Mesendoderm (in vitro differentiated cells): ENCODE data around the gene P3H2.
A peak's percentile ranks its signal among the peaks of the same experiment; 100 is the strongest.

Experiments used
- DNase-seq: peaks from one replicate; pipeline ENCODE4 v3.0.0; 2013
- H2AK5ac ChIP-seq: 2 replicates; pipeline ENCODE4 v1.6.1; 2013; ENCODE audit warnings: low read length, inconsistent platforms
- H2BK120ac ChIP-seq: 2 replicates; pipeline ENCODE4 v1.6.1; 2013; ENCODE audit warnings: low read depth, mild to moderate bottlenecking, low read length, moderate library complexity, mixed read lengths
- H2BK15ac ChIP-seq: replicated peaks from 2 replicates; pipeline ENCODE4 v1.6.1; 2013; ENCODE audit warnings: low read depth, mild to moderate bottlenecking, moderate library complexity
- H2BK5ac ChIP-seq: 2 replicates; pipeline ENCODE4 v1.6.1; 2013; ENCODE audit warnings: low read length, inconsistent platforms
- H3K18ac ChIP-seq: 2 replicates; pipeline ENCODE4 v1.6.1; 2013; ENCODE audit warnings: mild to moderate bottlenecking, low read length, mixed read lengths
- H3K23ac ChIP-seq: one replicate; pipeline ENCODE4 v1.6.1; 2013; ENCODE audit warnings: low read length
- H3K27ac ChIP-seq: 2 replicates; pipeline ENCODE4 v1.5.1; 2013; ENCODE audit warnings: low read depth, mild to moderate bottlenecking, inconsistent platforms, low read length, moderate library complexity
- H3K27me3 ChIP-seq: 2 replicates; pipeline ENCODE4 v1.6.1; 2013; ENCODE audit warnings: low read length, control low read depth, mild to moderate bottlenecking, inconsistent platforms; ENCODE audit not compliant: insufficient read depth, poor library complexity
- H3K36me3 ChIP-seq: 2 replicates; pipeline ENCODE4 v1.6.1; 2013; ENCODE audit warnings: low read length, inconsistent platforms; ENCODE audit not compliant: control insufficient read depth, insufficient read depth
- H3K4ac ChIP-seq: one replicate; pipeline ENCODE4 v1.6.1; 2013; ENCODE audit warnings: low read depth, mild to moderate bottlenecking, low read length, moderate library complexity
- H3K4me1 ChIP-seq: 2 replicates; pipeline ENCODE4 v1.6.1; 2013; ENCODE audit warnings: low read depth, low read length, inconsistent platforms; ENCODE audit not compliant: control insufficient read depth
- H3K4me2 ChIP-seq: 2 replicates; pipeline ENCODE4 v1.6.1; 2013; ENCODE audit warnings: low read length
- H3K4me3 ChIP-seq: 2 replicates; pipeline ENCODE4 v1.5.1; 2013; ENCODE audit warnings: mild to moderate bottlenecking, low read length
- H3K56ac ChIP-seq: one replicate; pipeline ENCODE4 v1.6.1; 2013; ENCODE audit warnings: low read length
- H3K79me1 ChIP-seq: 2 replicates; pipeline ENCODE4 v1.6.1; 2013; ENCODE audit warnings: low read length, inconsistent platforms
- H3K79me2 ChIP-seq: 2 replicates; pipeline ENCODE4 v1.6.1; 2013; ENCODE audit warnings: mild to moderate bottlenecking, low read length; ENCODE audit not compliant: control insufficient read depth, insufficient read depth
- H3K9ac ChIP-seq: 2 replicates; pipeline ENCODE4 v1.6.1; 2013; ENCODE audit warnings: low read length, inconsistent platforms
- H4K5ac ChIP-seq: one replicate; pipeline ENCODE4 v1.6.1; 2013; ENCODE audit warnings: low read length
- H4K8ac ChIP-seq: one replicate; pipeline ENCODE4 v1.6.1; 2013; ENCODE audit warnings: low read depth, mild to moderate bottlenecking, control low read depth, low read length, moderate library complexity
- WGBS: extraction: QIAGEN DNeasy Blood & Tissue Kit; methylation state at CpG from one replicate; pipeline ENCODE4 v1.1.7; 2013; ENCODE audit warnings: low lambda C conversion rate, missing lambda C conversion rate; ENCODE audit not compliant: insufficient coverage; ENCODE audit errors: extremely low coverage; 5-methylcytosine and 5-hydroxymethylcytosine counted together

The P3H2 gene

GRCh38 chr3:189975391-189975990, 145.2 kb downstream of the P3H2 start:
- Histone ChIP-seq H2BK15ac (no peak overlapping the region), H3K4me1 (no peaks in the 10 kb centered on the region), H2BK120ac (no peak overlapping the region), H3K79me2 (no peaks in the 10 kb centered on the region), H3K4ac (no peak overlapping the region), H4K8ac (no peak overlapping the region), H3K4me2 (no peak overlapping the region), H3K27ac (no peak overlapping the region), H3K27me3 (no peaks in the 10 kb centered on the region), H3K18ac (no peak overlapping the region), H3K4me3 (no peak overlapping the region), H3K36me3 (peaks cover 6% of the 10 kb centered on the region), H3K56ac (no peak overlapping the region), H3K9ac (no peak overlapping the region), H3K23ac (no peak overlapping the region), H2AK5ac (no peak overlapping the region), H2BK5ac (no peak overlapping the region), H4K5ac (no peak overlapping the region), H3K79me1 (no peaks in the 10 kb centered on the region)
- DNase-seq = no peak
- WGBS = no CpG with 5 or more reads among the region's 4 CpGs

GRCh38 chr3:189974359-189974758, 146.3 kb downstream of the P3H2 start:
- DNase-seq = no peak
- Histone ChIP-seq H2BK5ac (no peak overlapping the region), H2BK15ac (no peak overlapping the region), H4K5ac (no peak overlapping the region), H3K27ac (no peak overlapping the region), H2AK5ac (no peak overlapping the region), H3K79me2 (no peaks in the 10 kb centered on the region), H3K9ac (no peak overlapping the region), H3K4me2 (no peak overlapping the region), H3K4me1 (no peaks in the 10 kb centered on the region), H4K8ac (no peak overlapping the region), H3K36me3 (peaks cover 9% of the 10 kb centered on the region), H3K23ac (no peak overlapping the region), H3K27me3 (no peaks in the 10 kb centered on the region), H3K4ac (no peak overlapping the region), H3K79me1 (no peaks in the 10 kb centered on the region), H3K4me3 (no peak overlapping the region), H3K56ac (no peak overlapping the region), H3K18ac (no peak overlapping the region), H2BK120ac (no peak overlapping the region)
- no CpG with 5 or more reads among the region's 12 CpGs for WGBS

DNA sequence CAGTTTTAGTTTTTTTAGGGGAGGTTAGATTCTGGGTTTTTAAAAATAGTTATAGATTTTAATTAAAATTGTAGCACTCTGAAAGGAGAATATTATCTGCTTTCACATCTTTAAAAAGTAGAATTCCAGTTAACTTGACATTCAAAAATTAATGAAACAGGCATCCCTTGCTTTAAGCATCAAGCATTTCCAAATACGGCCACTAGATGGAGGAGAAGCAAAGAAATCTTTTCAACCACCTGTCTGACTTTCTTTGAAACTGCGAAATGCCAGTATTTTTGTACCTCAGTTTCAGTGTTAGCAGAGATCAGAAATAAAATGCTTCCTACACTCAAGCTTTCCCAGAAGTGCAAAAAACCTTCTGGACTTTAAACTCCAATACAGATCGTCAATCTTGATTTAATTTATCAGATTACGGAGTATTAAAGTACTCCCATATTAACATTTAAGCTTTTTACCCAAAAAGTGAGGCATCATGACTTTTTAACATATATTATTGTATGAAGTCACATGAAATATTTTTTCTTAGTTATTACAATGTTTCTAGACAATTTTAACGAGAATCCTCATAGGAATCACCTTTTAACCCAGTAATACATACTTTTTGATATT, 153.3 kb downstream of the P3H2 start:
- Histone ChIP-seq H3K79me2 (no peaks in the 10 kb centered on the region), H3K23ac (no peak overlapping the region), H3K9ac (no peak overlapping the region), H3K36me3 (peaks cover 7% of the 10 kb centered on the region), H3K4me2 (no peak overlapping the region), H3K27ac (no peak overlapping the region), H3K4ac (no peak overlapping the region), H2AK5ac (no peak overlapping the region), H4K5ac (no peak overlapping the region), H4K8ac (no peak overlapping the region), H3K4me1 (no peaks in the 10 kb centered on the region), H3K18ac (no peak overlapping the region), H3K4me3 (no peak overlapping the region), H3K79me1 (no peaks in the 10 kb centered on the region), H3K27me3 (no peaks in the 10 kb centered on the region), H3K56ac (no peak overlapping the region), H2BK15ac (no peak overlapping the region), H2BK5ac (no peak overlapping the region), H2BK120ac (no peak overlapping the region)
- peak; percentile 57 for DNase-seq
- no CpG with 5 or more reads among the region's 5 CpGs for WGBS

DNA sequence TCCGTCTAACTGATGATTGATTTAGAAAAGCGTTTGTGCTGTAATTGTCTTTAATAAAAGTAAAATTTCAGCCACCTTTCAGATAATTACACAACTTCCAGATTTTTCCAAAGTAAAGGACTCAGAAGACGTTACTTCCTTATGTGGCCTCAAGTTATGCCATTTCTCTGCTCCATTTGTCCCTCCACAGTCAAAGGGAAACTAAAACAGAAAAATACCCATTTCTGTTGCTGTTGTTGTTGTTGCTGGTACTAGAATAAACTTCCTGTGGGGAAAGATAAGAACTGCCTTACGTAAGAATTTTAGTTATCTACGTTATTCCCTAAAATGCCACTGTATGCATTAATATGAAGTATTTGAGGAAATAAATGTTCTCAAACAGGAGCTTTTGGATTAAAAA, 153.9 kb downstream of the P3H2 start:
- H2BK5ac ChIP-seq = no peak overlapping the region
- H4K5ac ChIP-seq = no peak overlapping the region
- H3K79me1 ChIP-seq = no peaks in the 10 kb centered on the region
- H2BK15ac ChIP-seq = no peak overlapping the region
- H3K18ac ChIP-seq = no peak overlapping the region
- H3K4me1 ChIP-seq = no peaks in the 10 kb centered on the region
- no peak overlapping the region for H3K4me3 ChIP-seq
- H3K9ac ChIP-seq = no peak overlapping the region
- no peak overlapping the region for H4K8ac ChIP-seq
- H3K36me3 ChIP-seq = peaks cover 6% of the 10 kb centered on the region
- H3K4ac ChIP-seq = no peak overlapping the region
- no CpG with 5 or more reads among the region's 5 CpGs for WGBS
- H3K56ac ChIP-seq = no peak overlapping the region
- H3K27ac ChIP-seq = no peak overlapping the region
- H3K4me2 ChIP-seq = no peak overlapping the region
- H2AK5ac ChIP-seq = no peak overlapping the region
- H3K27me3 ChIP-seq = no peaks in the 10 kb centered on the region
- H3K79me2 ChIP-seq = no peaks in the 10 kb centered on the region
- H2BK120ac ChIP-seq = no peak overlapping the region
- no peak for DNase-seq
- H3K23ac ChIP-seq = no peak overlapping the region

- H3K27me3 ChIP-seq = no peaks in the 10 kb centered on the region
- H2BK15ac ChIP-seq = no peak overlapping the region
- no peak for DNase-seq
- H2BK5ac ChIP-seq = no peak overlapping the region
- no peaks in the 10 kb centered on the region for H3K79me1 ChIP-seq
- no peak overlapping the region for H2AK5ac ChIP-seq
- no peak overlapping the region for H4K8ac ChIP-seq
- no peak overlapping the region for H2BK120ac ChIP-seq
- H3K18ac ChIP-seq = no peak overlapping the region
- no peak overlapping the region for H3K27ac ChIP-seq
- H3K4ac ChIP-seq = no peak overlapping the region
- no peak overlapping the region for H3K9ac ChIP-seq
- no peak overlapping the region for H3K23ac ChIP-seq
- H3K4me3 ChIP-seq = no peak overlapping the region
- no peak overlapping the region for H3K4me2 ChIP-seq
- no peak overlapping the region for H4K5ac ChIP-seq
- no peaks in the 10 kb centered on the region for H3K4me1 ChIP-seq
- no peak overlapping the region for H3K56ac ChIP-seq
- H3K79me2 ChIP-seq = no peaks in the 10 kb centered on the region
- H3K36me3 ChIP-seq = peaks cover 4% of the 10 kb centered on the region
- WGBS = no CpG with 5 or more reads among the region's 9 CpGs
Observed at GRCh38 chr3:189964623-189965332, 155.9 kb downstream of the P3H2 start.
